BJ (cell line): ENCODE measurements around the gene ARHGAP26. TPM values are rescaled to one million over a fixed set of nuclear protein-coding genes. Genes with fewer than 3 reads are reported as not detected.
A peak's percentile ranks its signal among the peaks of the same experiment; 100 is the strongest.

Experiments used
- CTCF ChIA-PET: fragments of 350-600 bp; formaldehyde crosslinking; extraction: SDS; loops from one replicate; lab custom pipeline; 2021; ENCODE audit warnings: antibody characterized with exemption, inconsistent platforms; lab: Yijun Ruan, JAX
- POLR2A ChIA-PET: fragments of 300-600 bp; sonication (Branson Sonifier 250); formaldehyde crosslinking; extraction: SDS; loops from one replicate; lab custom pipeline; 2021; ENCODE audit warnings: antibody characterized with exemption; lab: Charles Lee
- DNase-seq: peaks from one replicate; pipeline ENCODE4 v3.0.0-alpha.2; 2011; ENCODE audit warnings: low read depth
- H3K27me3 ChIP-seq: 2 replicates; pipeline ENCODE4 v1.6.0; 2011; ENCODE audit warnings: low read length; ENCODE audit not compliant: control insufficient read depth, insufficient read depth
- H3K36me3 ChIP-seq: 2 replicates; pipeline ENCODE4 v1.5.1; 2011; ENCODE audit warnings: low read length; ENCODE audit not compliant: control insufficient read depth, insufficient read depth
- H3K4me3 ChIP-seq: 2 replicates; pipeline ENCODE4 v1.5.1; 2011; ENCODE audit warnings: low read depth, mild to moderate bottlenecking, control low read depth, low read length
- CTCF ChIP-seq: IDR thresholded peaks from 2 replicates; pipeline ENCODE4 v1.5.1; 2011; ENCODE audit warnings: low read depth, mild to moderate bottlenecking, control low read depth, inconsistent platforms, low read length, moderate library complexity; ENCODE audit not compliant: insufficient read depth
- polyA plus RNA-seq: library from polyadenylated mRNA; depleted of rRNA; stranded (reverse); fragments of >200 nt; gene quantifications from 2 replicates; pipeline ENCODE4 v1.2.3, GENCODE V29; 2011

The ARHGAP26 gene
- polyA plus RNA-seq, 1 experiment: 4.8 TPM

GRCh38 chr5:142724821-142725220 lies 45.4 kb upstream of the ARHGAP26 start:
- ChIA-PET CTCF (interaction anchor here (0.9 to 30.6 kb wide), 4 partner anchors 9 to 155 kb away, joined by 3 to 1105 read pairs (median 5); no protein-coding TSS in a partner anchor), POLR2A (interaction anchor here (0.7 kb wide), 1 partner anchor 1446 kb away, joined by 18 read pairs; the partner anchor contains the start of genes KCTD16 and YIPF5)
- no peak for TF ChIP-seq CTCF
- Histone ChIP-seq H3K27me3 (no peaks in the 10 kb centered on the region), H3K4me3 (no peak overlapping the region), H3K36me3 (no peaks in the 10 kb centered on the region)
- no peak for DNase-seq

GRCh38 chr5:142725231-142726187 lies 44.7 kb upstream of the ARHGAP26 start:
- Histone ChIP-seq H3K27me3 (no peaks in the 10 kb centered on the region), H3K36me3 (no peaks in the 10 kb centered on the region), H3K4me3 (no peak overlapping the region)
- ChIA-PET CTCF (interaction anchor here (0.9 to 30.6 kb wide), 6 partner anchors 10 to 163 kb away, joined by 3 to 1105 read pairs (median 6); no protein-coding TSS in a partner anchor), POLR2A (interaction anchor here (0.7 kb wide), 1 partner anchor 1445 kb away, joined by 18 read pairs; the partner anchor contains the start of genes KCTD16 and YIPF5)
- TF ChIP-seq CTCF: no peak
- DNase-seq: no peak

GRCh38 chr5:142726188-142726731 lies 43.9 kb upstream of the ARHGAP26 start:
- Histone ChIP-seq H3K36me3 (no peaks in the 10 kb centered on the region), H3K4me3 (no peak overlapping the region), H3K27me3 (no peaks in the 10 kb centered on the region)
- no peak for TF ChIP-seq CTCF
- peak; percentile 77 for DNase-seq
- ChIA-PET POLR2A (no interaction called here), CTCF (interaction anchor here (0.9 to 3.6 kb wide), 3 partner anchors 13 to 162 kb away, joined by 3 to 17 read pairs (median 6); no protein-coding TSS in a partner anchor)

- no peak for DNase-seq
- no peak for TF ChIP-seq CTCF
- ChIA-PET POLR2A (interaction anchor here (0.6 to 0.7 kb wide), 2 partner anchors 18 to 159 kb away, joined by 3 read pairs; no protein-coding TSS in a partner anchor), CTCF (interaction anchor here (1.5 to 3.6 kb wide), 3 partner anchors 9 to 153 kb away, joined by 6 to 17 read pairs (median 8); no protein-coding TSS in a partner anchor)
- no peaks in the 10 kb centered on the region for H3K36me3 ChIP-seq
- H3K27me3 ChIP-seq: no peaks in the 10 kb centered on the region
- no peak overlapping the region for H3K4me3 ChIP-seq
These were observed 42.5 kb upstream of the ARHGAP26 start for GRCh38 chr5:142727735-142728047.
